Prostate gland (tissue), 2 donors: Measurements from ENCODE around the gene IGDCC3. TPM values are rescaled to one million over a fixed set of nuclear protein-coding genes. Genes with fewer than 3 reads are reported as not detected.

ENCODE experiments used
- DNase-seq: peaks from one replicate; pipeline ENCODE4 v3.0.0-alpha.2; 2019; ENCODE audit warnings: low spot score
- H3K27ac ChIP-seq, 2 donors: fragments of 200-600 bp; sonication (generic); 2 replicates each; pipeline ENCODE4 v1.5.1; 2017 to 2019
- H3K27me3 ChIP-seq: fragments of 200-600 bp; sonication (generic); replicated peaks from 2 replicates; pipeline ENCODE4 v1.5.1; 2019; ENCODE audit not compliant: insufficient read depth
- H3K36me3 ChIP-seq, 2 donors: fragments of 200-600 bp; sonication (generic); 1 replicate in 1 of 2; 2 replicates in 1 of 2; pipeline versions ENCODE4 v1.5.1 to v1.8.1; 2017 to 2019
- H3K4me1 ChIP-seq: fragments of 200-600 bp; sonication (generic); replicated peaks from 2 replicates; pipeline ENCODE4 v1.5.1; 2019
- H3K4me3 ChIP-seq, 2 donors: fragments of 200-600 bp; sonication (generic); 2 replicates each; pipeline ENCODE4 v1.5.1; 2017 to 2019
- H3K9me3 ChIP-seq: fragments of 200-600 bp; sonication (generic); 2 replicates; pipeline ENCODE4 v1.5.1; 2017
- CTCF ChIP-seq, 4 experiments: fragments of 200-600 bp in 2 of 4; fragments of 450-650 bp in 2 of 4; sonication (generic) in 2 of 4; IDR thresholded peaks; 1 replicate in 3 of 4; 2 replicates in 1 of 4; pipeline ENCODE4 v1.5.1; 2016 to 2019; ENCODE audit warnings: antibody characterized with exemption in 4 of 4, mild to moderate bottlenecking in 2 of 4, moderate library complexity in 2 of 4
- POLR2A ChIP-seq: fragments of 450-650 bp; IDR thresholded peaks from one replicate; pipeline ENCODE4 v1.6.1; 2016; ENCODE audit warnings: antibody characterized with exemption, mild to moderate bottlenecking
- POLR2AphosphoS5 ChIP-seq: sonication (generic); formaldehyde crosslinking; IDR thresholded peaks from one replicate; pipeline ENCODE4 v1.6.1; 2017; ENCODE audit warnings: antibody characterized with exemption
- WGBS: methylation state at CpG from one replicate; pipeline ENCODE4 v1.1.5; 2018; 5-methylcytosine and 5-hydroxymethylcytosine counted together
- intact Hi-C: fragments of 100-400 bp; cut with DNase I; formaldehyde crosslinking; loops from one replicate; pipeline ENCODE4 v1.14.2; 2022
- total RNA-seq, 2 donors: library from RNA; depleted of rRNA; stranded (reverse); fragments of >200 nt; gene quantifications; one replicate each; pipeline ENCODE4 v1.1.0, GENCODE V29; 2016

The IGDCC3 gene
- total RNA-seq, 2 donors from 2014 or later = 0.05 to 2.7 TPM

GRCh38 chr15:65374334-65374733 lies 3.5 kb downstream of the IGDCC3 start:
- H3K4me3 ChIP-seq = no peak overlapping the region
- no peak for DNase-seq
- H3K4me1 ChIP-seq = peaks cover 8% of the 10 kb centered on the region
- no peaks in the 10 kb centered on the region for H3K27me3 ChIP-seq
- intact Hi-C loops = no loop called here
- 94% methylated on average over 3 of the region's 3 CpGs for WGBS
- no peak overlapping the region for H3K27ac ChIP-seq
- no peaks in the 10 kb centered on the region for H3K36me3 ChIP-seq
- no peaks in the 10 kb centered on the region for H3K9me3 ChIP-seq
- TF ChIP-seq POLR2A = no peak
- no peak for TF ChIP-seq POLR2AphosphoS5
- TF ChIP-seq CTCF (IDR thresholded peaks at IDR 0.05) = no peak

- intact Hi-C loops = no loop called here
- TF ChIP-seq POLR2A (no peak), CTCF (IDR thresholded peaks at IDR 0.05) (no peak), POLR2AphosphoS5 (no peak)
- H3K4me1 ChIP-seq = peaks cover 8% of the 10 kb centered on the region
- H3K27me3 ChIP-seq = no peaks in the 10 kb centered on the region
- no peak for DNase-seq
- H3K36me3 ChIP-seq = no peaks in the 10 kb centered on the region
- 70% methylated on average over 11 of the region's 11 CpGs for WGBS
- H3K9me3 ChIP-seq = no peaks in the 10 kb centered on the region
- H3K27ac ChIP-seq = no peak overlapping the region
- no peak overlapping the region for H3K4me3 ChIP-seq
Measured at GRCh38 chr15:65373163-65373651, 4.6 kb downstream of the IGDCC3 start.

GRCh38 chr15:65372787-65373067 lies 5.1 kb downstream of the IGDCC3 start:
- H3K27ac ChIP-seq = no peak overlapping the region
- H3K9me3 ChIP-seq = no peaks in the 10 kb centered on the region
- intact Hi-C loops = no loop called here
- H3K27me3 ChIP-seq = no peaks in the 10 kb centered on the region
- no peak for DNase-seq
- no peaks in the 10 kb centered on the region for H3K36me3 ChIP-seq
- H3K4me3 ChIP-seq = no peak overlapping the region
- TF ChIP-seq CTCF (IDR thresholded peaks at IDR 0.05) = no peak
- TF ChIP-seq POLR2AphosphoS5 = no peak
- 87% methylated on average over 4 of the region's 4 CpGs for WGBS
- H3K4me1 ChIP-seq = peaks cover 8% of the 10 kb centered on the region

- intact Hi-C loops = no loop called here
- Histone ChIP-seq H3K9me3 (no peaks in the 10 kb centered on the region), H3K36me3 (no peaks in the 10 kb centered on the region), H3K27ac (no peak overlapping the region), H3K4me3 (no peak overlapping the region), H3K4me1 (peaks cover 5% of the 10 kb centered on the region), H3K27me3 (no peaks in the 10 kb centered on the region)
- WGBS = 94% methylated on average over 21 of the region's 21 CpGs
- no peak for DNase-seq
- TF ChIP-seq CTCF (IDR thresholded peaks at IDR 0.05) = no peak
- no peak for TF ChIP-seq POLR2AphosphoS5
- TF ChIP-seq POLR2A = no peak
Measured at GRCh38 chr15:65371976-65372786, 5.6 kb downstream of the IGDCC3 start.

GRCh38 chr15:65370885-65371284 lies 6.9 kb downstream of the IGDCC3 start:
- Histone ChIP-seq H3K9me3 (no peaks in the 10 kb centered on the region), H3K4me3 (no peak overlapping the region), H3K4me1 (no peaks in the 10 kb centered on the region), H3K27me3 (no peaks in the 10 kb centered on the region), H3K36me3 (no peaks in the 10 kb centered on the region), H3K27ac (no peak overlapping the region)
- no peak for TF ChIP-seq CTCF (IDR thresholded peaks at IDR 0.05)
- no peak for TF ChIP-seq POLR2A
- TF ChIP-seq POLR2AphosphoS5 = no peak
- intact Hi-C loops = no loop called here
- no peak for DNase-seq
